ENCODE data around the gene OR52I1. TPM values are rescaled to one million over a fixed set of nuclear protein-coding genes. Genes with fewer than 3 reads are reported as not detected.

The OR52I1 gene
- total RNA-seq, 1 donor from 2014 or later = not detected

DNA sequence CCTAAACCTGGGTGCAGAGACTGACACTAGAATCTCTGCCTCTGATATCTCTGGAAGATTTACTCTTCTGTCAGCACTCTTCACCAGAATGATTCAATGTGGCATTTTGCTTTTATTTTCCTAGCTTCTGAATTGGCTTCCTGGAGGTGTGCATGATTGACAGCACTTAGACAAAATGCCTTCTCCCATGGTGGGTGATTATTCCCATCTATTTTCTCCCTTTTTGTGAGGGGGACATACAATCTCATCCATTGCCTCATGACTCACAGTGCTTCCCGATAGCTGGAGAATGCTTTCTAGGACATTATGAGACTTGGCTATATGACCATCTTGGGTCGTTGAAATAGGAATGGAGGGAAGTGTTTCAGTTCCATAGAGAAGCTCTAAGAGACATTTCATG lies 18.1 kb downstream of the OR52I1 start:
- DNase-seq (ENCODE audit: low read depth in 2 of 2) = no peak

DNA sequence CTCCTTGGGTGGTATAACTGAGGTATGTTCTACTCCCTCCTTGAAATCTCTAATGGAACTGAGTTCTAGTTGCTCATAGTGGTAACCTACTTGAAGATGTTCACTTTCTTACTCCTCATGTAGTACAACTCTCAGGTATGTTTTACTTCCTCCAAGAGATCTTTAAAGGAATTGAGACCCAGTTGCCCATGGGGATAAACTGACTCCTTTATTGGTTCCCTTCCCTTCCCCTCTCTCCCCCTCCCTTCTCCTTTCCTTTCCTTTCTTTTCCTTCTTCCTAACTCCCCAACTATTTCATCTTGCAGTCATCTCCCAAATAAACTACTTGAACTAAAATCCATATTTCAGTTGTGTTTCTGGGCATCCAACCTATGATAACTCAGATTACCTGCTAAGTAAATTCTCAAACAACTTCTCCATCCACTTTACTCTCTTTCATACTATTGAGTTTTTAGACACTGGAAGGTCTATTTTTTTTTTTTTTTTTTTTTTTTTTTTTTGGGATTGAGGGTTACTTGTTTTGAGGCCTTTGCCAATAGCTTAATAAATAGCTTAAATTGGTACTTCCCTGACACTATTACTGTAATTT lies 22.1 kb downstream of the OR52I1 start:
- DNase-seq (ENCODE audit: low read depth in 2 of 2) = no peak

DNA sequence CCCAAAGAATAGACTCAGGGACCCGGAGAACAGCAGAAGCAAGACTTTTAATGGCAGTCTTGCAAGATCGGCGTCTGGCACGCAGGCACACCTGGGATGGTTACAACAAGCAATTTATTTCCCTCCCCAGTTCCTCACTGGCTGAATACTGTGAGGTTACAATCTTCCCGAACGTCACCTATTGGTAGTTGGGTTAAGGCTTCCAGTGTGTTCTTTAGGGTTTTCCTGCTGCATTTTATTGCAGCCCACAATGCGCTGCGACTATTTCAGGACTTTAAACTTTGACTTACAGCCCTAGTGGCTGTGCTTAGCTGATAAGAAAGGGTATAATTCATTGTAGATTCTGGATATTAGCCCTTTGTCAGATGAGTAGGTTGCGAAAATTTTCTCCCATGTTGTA lies 25.7 kb downstream of the OR52I1 start:
- no peak for DNase-seq (ENCODE audit: low read depth in 2 of 2)

DNA sequence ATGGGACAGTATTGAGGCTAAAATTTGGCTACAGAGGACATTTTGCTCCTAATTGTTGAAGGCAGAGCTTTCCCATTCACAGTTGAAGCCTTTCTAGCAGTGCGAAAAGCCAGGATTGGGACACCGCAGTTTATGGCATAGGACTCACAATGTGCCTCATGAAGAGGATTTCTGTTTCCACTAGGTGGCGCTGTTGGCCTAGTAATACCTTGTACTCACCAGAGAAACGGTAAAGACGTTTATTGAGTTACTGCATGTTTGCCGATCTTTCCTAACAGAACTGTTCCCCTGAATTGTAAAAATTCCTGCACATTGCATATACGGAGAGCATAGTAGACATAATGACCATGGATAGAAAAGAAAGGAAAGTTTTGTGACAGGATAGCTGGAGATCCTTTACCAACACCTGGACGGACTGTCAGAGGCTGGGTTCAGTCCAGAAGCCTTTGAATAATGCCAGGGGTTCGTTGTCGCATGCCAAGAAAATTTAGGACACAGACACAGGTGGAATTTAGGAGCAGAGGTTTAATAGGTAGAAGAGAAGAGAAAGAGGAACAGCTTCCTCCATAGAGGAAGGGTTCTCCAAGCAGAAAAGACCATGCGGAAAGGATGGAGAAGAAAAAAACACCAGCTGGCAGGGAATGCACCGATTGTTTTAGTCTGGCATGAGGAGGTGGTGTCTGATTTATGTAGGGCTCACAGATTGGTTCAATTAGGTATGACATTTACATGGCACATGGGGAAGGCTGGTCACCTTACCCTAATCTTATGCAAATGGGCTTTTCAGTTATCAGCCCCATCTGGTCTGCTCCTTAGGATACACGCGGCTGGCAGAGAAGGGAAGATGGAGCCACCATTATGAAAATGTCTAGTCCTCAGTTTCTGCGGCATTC lies 32.6 kb downstream of the OR52I1 start:
- DNase-seq (ENCODE audit: low read depth in 2 of 2) = peak; percentile 73 to 74

DNA sequence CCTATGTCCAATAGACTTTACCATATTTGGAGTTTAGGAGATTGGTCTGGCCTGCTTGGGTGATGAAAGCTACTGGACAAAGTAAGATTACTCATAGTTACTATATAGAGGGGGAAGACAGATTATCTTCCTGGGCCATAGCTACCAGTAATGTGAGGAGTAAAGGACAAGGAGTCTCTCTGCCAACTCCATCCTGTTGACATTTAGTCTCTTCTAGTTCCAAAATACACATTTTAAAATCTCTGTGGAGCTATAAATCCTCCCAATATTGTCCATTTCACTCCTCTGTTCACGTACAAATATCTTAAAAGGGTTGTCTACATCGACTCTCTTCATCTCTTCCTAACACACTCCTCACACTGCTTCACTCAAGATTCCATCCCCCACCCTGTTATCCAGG lies 42.3 kb downstream of the OR52I1 start:
- DNase-seq (ENCODE audit: low read depth in 2 of 2) = no peak

DNA sequence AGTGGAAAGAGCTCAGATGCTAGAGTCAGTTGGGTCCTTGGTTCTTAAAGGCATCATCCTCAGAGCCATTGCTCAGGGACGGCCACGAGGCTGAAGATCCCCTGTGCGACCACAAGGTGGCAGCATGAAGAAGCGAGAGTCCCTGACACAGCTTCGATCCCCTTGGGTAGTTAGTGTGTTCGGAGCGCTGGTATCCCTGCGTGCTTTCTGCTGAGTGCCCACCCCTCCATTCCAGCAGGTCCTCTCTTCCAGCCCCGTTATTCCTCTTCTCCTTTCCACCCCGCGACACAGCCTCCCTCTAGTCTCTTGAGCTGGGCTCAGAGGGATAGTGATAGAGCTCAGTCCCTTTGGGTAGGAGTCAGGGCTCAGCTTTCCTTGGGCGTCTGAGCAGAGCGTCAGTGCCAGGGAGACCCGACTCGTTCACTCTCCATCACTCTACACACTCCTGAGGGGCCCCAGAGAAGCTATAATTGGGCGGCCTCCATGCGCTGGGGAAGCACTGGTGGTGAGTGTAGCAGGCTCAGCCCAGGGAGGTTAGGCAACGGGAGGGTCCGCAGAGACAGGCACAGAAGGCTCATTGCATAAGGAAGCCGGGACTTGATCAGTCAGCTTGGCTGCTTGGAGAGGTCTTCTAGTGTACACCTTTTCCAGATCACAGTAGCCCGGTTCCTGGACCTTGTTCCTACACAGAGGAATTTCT lies 43.3 kb downstream of the OR52I1 start, which contains the start of gene OR51D1:
TSS of gene OR51D1 (plus strand) at position 516 of the 700 bp plus-strand sequence. CDS start 2,314 bp downstream, outside the sequence.
- peak; percentile 69 to 73 for DNase-seq (ENCODE audit: low read depth in 2 of 2)

DNA sequence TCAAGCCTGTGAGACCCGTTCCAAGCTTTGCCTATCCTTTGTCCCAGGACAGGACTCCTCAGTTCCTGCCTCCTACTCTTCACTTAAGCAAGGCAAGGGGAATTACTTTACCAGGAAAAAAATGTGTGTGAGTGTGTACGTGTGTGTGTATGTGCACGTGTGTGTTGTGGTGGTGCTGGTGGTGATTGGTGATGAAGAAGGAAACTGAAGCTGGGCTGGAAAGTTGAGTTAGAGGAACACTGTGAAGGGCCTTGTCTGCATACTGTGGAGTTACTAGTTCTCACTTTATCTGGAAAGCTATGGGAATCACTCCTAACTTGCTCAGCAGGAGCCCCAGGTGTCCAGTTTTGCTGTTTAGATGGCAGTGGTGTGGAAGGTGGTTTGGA lies 43.8 kb downstream of the OR52I1 start:
- DNase-seq (ENCODE audit: low read depth in 2 of 2) = no peak

DNA sequence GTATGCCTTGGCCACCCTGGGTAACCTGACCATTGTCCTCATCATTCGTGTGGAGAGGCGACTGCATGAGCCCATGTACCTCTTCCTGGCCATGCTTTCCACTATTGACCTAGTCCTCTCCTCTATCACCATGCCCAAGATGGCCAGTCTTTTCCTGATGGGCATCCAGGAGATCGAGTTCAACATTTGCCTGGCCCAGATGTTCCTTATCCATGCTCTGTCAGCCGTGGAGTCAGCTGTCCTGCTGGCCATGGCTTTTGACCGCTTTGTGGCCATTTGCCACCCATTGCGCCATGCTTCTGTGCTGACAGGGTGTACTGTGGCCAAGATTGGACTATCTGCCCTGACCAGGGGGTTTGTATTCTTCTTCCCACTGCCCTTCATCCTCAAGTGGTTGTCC lies 46.1 kb downstream of the OR52I1 start:
- no peak for DNase-seq (ENCODE audit: low read depth in 2 of 2)

DNA sequence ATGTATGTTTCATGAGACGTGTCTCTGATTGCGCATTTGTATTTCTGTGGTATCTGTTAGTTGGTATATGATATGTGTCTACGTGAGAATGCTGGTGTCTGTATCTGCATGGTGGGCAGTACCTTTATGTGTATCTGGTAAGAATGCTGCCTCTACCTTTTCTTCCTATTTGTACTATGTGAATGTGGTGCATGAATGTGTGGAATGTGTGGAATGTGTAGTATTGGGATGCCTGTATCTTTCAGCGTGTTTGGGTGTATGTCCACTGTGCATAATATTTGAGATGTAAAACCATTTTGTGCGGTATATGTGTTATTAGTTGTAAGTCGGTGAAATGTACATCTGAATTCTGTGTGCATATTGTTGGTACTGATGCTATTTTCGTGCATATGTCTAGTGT lies 47.7 kb downstream of the OR52I1 start:
- DNase-seq (ENCODE audit: low read depth in 2 of 2) = no peak

DNA sequence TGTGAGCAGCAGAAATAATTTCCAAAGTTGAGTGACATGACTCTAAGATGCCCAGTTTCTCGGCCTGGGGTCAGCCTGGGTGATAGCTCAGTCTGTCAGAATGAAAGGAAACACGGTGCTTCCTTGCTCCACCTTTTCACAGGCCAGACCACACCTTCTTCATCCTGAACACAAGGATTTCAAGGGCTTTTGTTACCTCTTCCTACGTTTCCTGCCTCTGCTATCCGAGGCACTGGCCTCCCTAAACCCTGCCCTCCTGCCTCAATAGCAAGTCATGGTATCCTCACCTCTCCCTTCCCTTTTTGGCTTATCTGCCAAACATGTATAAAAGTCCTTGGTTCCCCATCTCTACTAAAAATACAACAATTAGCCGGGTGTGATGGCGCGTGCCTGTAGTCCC lies 48.2 kb downstream of the OR52I1 start:
- DNase-seq (ENCODE audit: low read depth in 2 of 2) = no peak

DNA sequence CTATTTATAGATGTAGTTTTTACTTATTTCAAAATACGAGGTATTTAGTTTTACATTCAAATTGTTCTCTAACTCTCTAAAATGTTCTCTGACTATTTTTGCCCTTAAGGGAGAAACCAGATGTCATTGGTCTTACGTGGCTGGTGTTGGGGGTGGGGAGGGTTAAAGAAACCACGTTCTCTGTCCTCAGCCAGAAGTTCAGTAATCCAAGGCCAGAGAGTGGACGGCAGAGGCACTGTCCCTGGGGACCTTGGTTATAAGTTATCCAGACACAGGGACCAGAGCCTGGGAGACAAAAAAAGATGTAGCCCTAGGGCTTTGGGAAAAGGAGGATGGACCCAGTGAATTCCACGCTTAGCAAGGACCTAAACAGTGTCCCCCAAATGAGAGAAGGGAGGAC lies 49.2 kb downstream of the OR52I1 start:
- no peak for DNase-seq (ENCODE audit: low read depth in 2 of 2)

DNA sequence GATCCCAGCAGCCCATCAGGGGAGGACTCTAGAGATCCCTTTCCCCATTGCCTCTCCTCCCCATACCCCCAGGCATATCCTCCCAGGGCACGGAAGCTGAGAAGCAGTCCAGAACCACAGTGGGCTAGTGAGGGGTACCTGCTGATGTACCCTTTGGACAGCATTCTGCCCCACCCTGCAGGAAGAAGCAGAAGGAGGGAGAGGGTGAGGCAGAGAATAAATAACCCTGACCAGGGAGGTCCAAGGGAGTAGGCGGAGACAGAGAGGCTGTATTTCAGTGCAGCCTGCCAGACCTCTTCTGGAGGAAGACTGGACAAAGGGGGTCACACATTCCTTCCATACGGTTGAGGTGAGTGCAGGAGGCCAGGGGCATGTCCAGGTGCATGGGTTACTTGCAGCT lies 49.8 kb downstream of the OR52I1 start, which contains the start of gene OR51E1:
TSS of gene OR51E1 (plus strand) at position 301 of the 400 bp plus-strand sequence. CDS start 8,545 bp downstream, outside the sequence.
- no peak for DNase-seq (ENCODE audit: low read depth in 2 of 2)

DNA sequence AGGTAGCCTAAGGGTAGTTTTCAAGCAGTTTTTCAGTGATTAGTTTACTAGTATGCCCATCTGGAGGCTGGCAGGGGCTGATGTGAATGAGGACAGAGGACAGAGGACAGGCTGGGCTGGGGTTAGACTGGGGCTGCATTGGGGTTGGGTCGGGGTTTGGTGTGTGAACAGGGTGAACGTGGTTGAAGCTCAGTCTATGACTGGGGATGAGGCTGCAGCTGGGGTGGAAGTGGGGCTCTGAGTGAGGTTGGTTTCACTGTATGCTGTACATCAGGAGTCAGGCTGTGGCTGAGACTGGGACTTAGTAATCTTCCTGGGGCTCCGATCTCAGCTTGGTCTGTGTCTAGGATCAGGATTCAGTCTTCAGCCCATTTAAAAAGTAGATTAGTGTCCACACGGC lies 50.4 kb downstream of the OR52I1 start:
- no peak for DNase-seq (ENCODE audit: low read depth in 2 of 2)

Other genes with a start within 250 kb of the OR52I1 start
- not detected in 2 replicates for gene OR52B4, start 225.7 kb upstream of the OR52I1 start, total RNA-seq
- 20.5 and 27.8 TPM in 2 replicates for gene TRIM21, start 200.3 kb upstream of the OR52I1 start, total RNA-seq
- gene OR52K2, start 144.7 kb upstream of the OR52I1 start, total RNA-seq = not detected in 2 replicates
- gene OR52K1, start 111.4 kb upstream of the OR52I1 start, total RNA-seq = not detected in 2 replicates
- gene OR52M1, start 48.8 kb upstream of the OR52I1 start, total RNA-seq = not detected in 2 replicates
- gene OR52I2, start 12.3 kb upstream of the OR52I1 start, total RNA-seq = not detected in 2 replicates
- 7.2 and 8.3 TPM in 2 replicates for gene TRIM68, start 14.2 kb downstream of the OR52I1 start, total RNA-seq
- not detected in 2 replicates for gene OR51D1, start 43.4 kb downstream of the OR52I1 start, total RNA-seq
- not detected in 2 replicates for gene OR51E1, start 49.9 kb downstream of the OR52I1 start, total RNA-seq
- gene OR51E2, start 103.8 kb downstream of the OR52I1 start, total RNA-seq = not detected in 2 replicates
- gene MMP26, start 110.7 kb downstream of the OR52I1 start, total RNA-seq = not detected in 2 replicates
- not detected in 2 replicates for gene OR51F1, start 175.9 kb downstream of the OR52I1 start, total RNA-seq
- not detected in 2 replicates for gene OR52R1, start 210.3 kb downstream of the OR52I1 start, total RNA-seq
- gene OR51F2, start 227.3 kb downstream of the OR52I1 start, total RNA-seq = not detected in 2 replicates

Data from lung microvascular endothelial cell (primary cell).